Measurements from ENCODE around the gene ZNF189. TPM values are rescaled to one million over a fixed set of nuclear protein-coding genes. Genes with fewer than 3 reads are reported as not detected.

Gene ZNF189
- polyA plus RNA-seq, 3 donors, result 0.72 to 1.8 (median 1.2) TPM

DNA sequence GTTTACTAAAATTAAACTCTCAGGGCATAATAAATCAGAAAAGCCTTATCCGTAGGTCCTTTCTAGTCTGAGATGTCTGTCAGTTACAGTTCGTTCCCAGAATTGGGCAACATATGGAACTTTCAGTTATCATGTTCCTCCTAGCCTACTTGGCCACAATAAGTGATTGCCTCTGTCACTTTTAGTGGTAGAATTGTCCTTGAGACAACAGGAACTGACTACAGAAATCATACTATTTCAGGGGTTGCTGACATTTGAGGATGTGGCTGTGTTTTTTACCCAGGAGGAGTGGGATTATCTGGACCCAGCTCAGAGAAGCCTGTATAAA is 956 bp downstream of the ZNF189 start:
- Histone ChIP-seq H3K36me3 (replicated peaks in 1 of 2; ENCODE audit: control insufficient read depth in 1 of 2, insufficient read depth in 2 of 2, low read length in 2 of 2) (peaks cover 39 to 46% of the 10 kb centered on the region in 2 donors), H2AFZ (ENCODE audit: insufficient read depth, low read depth, low read length, poor library complexity, severe bottlenecking) (peak overlapping the region; percentile 82), H3K4me3 (replicated peaks in 1 of 3; ENCODE audit: low read depth in 2 of 3, low read length in 3 of 3) (peak overlapping the region; percentile 75 to 91 (median 87)), H3K4me2 (replicated peaks; ENCODE audit: extremely low read depth, low read length, poor library complexity, severe bottlenecking) (peak overlapping the region; percentile 69), H3K79me2 (ENCODE audit: insufficient read depth, low read length) (peaks cover 76% of the 10 kb centered on the region), H3K9me3 (replicated peaks in 1 of 2; ENCODE audit: control insufficient read depth in 1 of 2, insufficient read depth in 1 of 2, low read length in 2 of 2) (peaks cover 0 to 18% of the 10 kb centered on the region in 2 donors), H3K27ac (ENCODE audit: low read depth in 1 of 2, low read length in 2 of 2) (peak overlapping the region in 1 of 2 donors; percentile 98), H3K27me3 (ENCODE audit: control insufficient read depth in 2 of 2, insufficient read depth in 2 of 2, low read length in 2 of 2) (no peaks in the 10 kb centered on the region), H3K4me1 (ENCODE audit: control insufficient read depth in 1 of 2, insufficient read depth in 2 of 2, low read length in 2 of 2) (peaks cover 21 to 34% of the 10 kb centered on the region in 2 donors), H3K9ac (ENCODE audit: insufficient read depth, low read length, poor library complexity, severe bottlenecking) (peak overlapping the region; percentile 90), H4K20me1 (ENCODE audit: insufficient read depth, low read length) (no peaks in the 10 kb centered on the region)
- TF ChIP-seq CTCF (IDR thresholded peaks at IDR 0.05), result no peak
- 0% methylated on average over 2 of the region's 2 CpGs for WGBS (ENCODE audit: insufficient coverage)
- Mint-ChIP-seq H3K9me3 (peaks cover 10 to 27% (median 14%) of the 10 kb centered on the region in 7 donors), H3K36me3 (peaks cover 54 to 60% of the 10 kb centered on the region in 2 donors), H3K4me1 (peaks cover 33% of the 10 kb centered on the region), H3K27me3 (ENCODE audit: low read depth in 3 of 3) (no peaks in the 10 kb centered on the region), H3K4me3 (peak overlapping the region; percentile 90 to 99), H3K27ac (peak overlapping the region; percentile 96 to 100 (median 99))
- DNase-seq, result peak; percentile 16 to 43 (median 38)
- intact Hi-C loops (cut with micrococcal nuclease), result loop anchor here (5.0 to 10.0 kb wide), 3 partner anchors 133 to 1305 kb away; partner anchors contain the start of genes ERP44 (in 1 of the 2), INVS (in 1 of the 2) and RNF20 (in 1 of the 2)

DNA sequence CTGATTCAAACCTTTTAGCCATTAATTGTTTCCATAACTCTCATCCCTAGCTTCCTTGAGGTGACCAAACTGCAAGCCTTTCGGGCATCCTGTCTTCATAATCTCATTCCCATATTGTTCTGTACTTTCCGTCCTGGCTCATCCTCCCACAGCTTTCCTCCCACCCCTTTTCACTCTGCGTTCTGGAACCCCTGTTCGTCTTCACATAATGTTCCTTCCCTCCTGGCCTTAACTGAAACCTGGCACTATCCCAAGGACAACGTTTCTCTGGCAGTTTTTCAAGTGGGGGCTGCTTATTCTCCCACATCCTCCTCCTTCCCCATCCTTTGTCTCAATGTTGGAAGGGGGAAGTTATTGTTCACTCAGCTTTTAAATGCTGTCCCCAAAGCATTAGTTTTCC is 1.5 kb downstream of the ZNF189 start:
- intact Hi-C loops (cut with micrococcal nuclease), result no loop called here
- H3K4me1 ChIP-seq (ENCODE audit: control insufficient read depth in 1 of 2, insufficient read depth in 2 of 2, low read length in 2 of 2), result peaks cover 21 to 34% of the 10 kb centered on the region in 2 donors
- peak overlapping the region; percentile 69 for H3K4me2 ChIP-seq (replicated peaks; ENCODE audit: extremely low read depth, low read length, poor library complexity, severe bottlenecking)
- no peak for TF ChIP-seq CTCF (IDR thresholded peaks at IDR 0.05)
- peak overlapping the region in 1 of 2 donors; percentile 98 for H3K27ac ChIP-seq (ENCODE audit: low read depth in 1 of 2, low read length in 2 of 2)
- H2AFZ ChIP-seq (ENCODE audit: insufficient read depth, low read depth, low read length, poor library complexity, severe bottlenecking), result no peak overlapping the region
- peaks cover 0 to 24% of the 10 kb centered on the region in 2 donors for H3K9me3 ChIP-seq (replicated peaks in 1 of 2; ENCODE audit: control insufficient read depth in 1 of 2, insufficient read depth in 1 of 2, low read length in 2 of 2)
- no peaks in the 10 kb centered on the region for H4K20me1 ChIP-seq (ENCODE audit: insufficient read depth, low read length)
- H3K4me3 ChIP-seq (replicated peaks in 1 of 3; ENCODE audit: low read depth in 2 of 3, low read length in 3 of 3), result peak overlapping the region in 1 of 3 experiments; percentile 91
- Mint-ChIP-seq H3K36me3 (peaks cover 56 to 62% of the 10 kb centered on the region in 2 donors), H3K4me1 (peaks cover 32% of the 10 kb centered on the region), H3K27ac (peak overlapping the region; percentile 49 to 97 (median 86)), H3K9me3 (peaks cover 12 to 30% (median 19%) of the 10 kb centered on the region in 7 donors), H3K27me3 (ENCODE audit: low read depth in 3 of 3) (no peaks in the 10 kb centered on the region), H3K4me3 (peak overlapping the region; percentile 28 to 99)
- no peaks in the 10 kb centered on the region for H3K27me3 ChIP-seq (ENCODE audit: control insufficient read depth in 2 of 2, insufficient read depth in 2 of 2, low read length in 2 of 2)
- no peak overlapping the region for H3K9ac ChIP-seq (ENCODE audit: insufficient read depth, low read length, poor library complexity, severe bottlenecking)
- peaks cover 45 to 49% of the 10 kb centered on the region in 2 donors for H3K36me3 ChIP-seq (replicated peaks in 1 of 2; ENCODE audit: control insufficient read depth in 1 of 2, insufficient read depth in 2 of 2, low read length in 2 of 2)
- WGBS (ENCODE audit: insufficient coverage), result 45% methylated on average over 4 of the region's 5 CpGs
- peaks cover 71% of the 10 kb centered on the region for H3K79me2 ChIP-seq (ENCODE audit: insufficient read depth, low read length)
- DNase-seq, result no peak

Measured in CD14-positive monocyte (primary cell).